IMR-90 (cell line): ENCODE results near the gene CENPP. TPM values are rescaled to one million over a fixed set of nuclear protein-coding genes. Genes with fewer than 3 reads are reported as not detected.

Source experiments
- ATAC-seq: fragments of 200-7000 bp; cut with Tn5 transposase; 2 replicates; pipeline ENCODE4 v1.9.1; 2020; ENCODE audit warnings: low read depth, mild to moderate bottlenecking, moderate library complexity
- BruUV-seq: library from RNA; stranded (reverse); fragments of 400-500 nt; replicated peaks from 2 replicates; lab custom pipeline; 2021; lab: Mats Ljungman, UMichigan
- CTCF ChIA-PET: fragments of 300-600 bp; formaldehyde crosslinking; extraction: SDS; loops from one replicate; lab custom pipeline; 2021; ENCODE audit warnings: antibody characterized with exemption; lab: Yijun Ruan, JAX
- POLR2A ChIA-PET: fragments of 300-600 bp; sonication (Branson Sonifier 250); formaldehyde crosslinking; loops from one replicate; lab custom pipeline; 2022; ENCODE audit warnings: antibody characterized with exemption; ENCODE audit not compliant: unreplicated experiment; lab: Charles Lee
- DNase-seq: peaks from one replicate; pipeline ENCODE4 v3.0.0; 2013
- H2AFZ ChIP-seq: replicated peaks from 2 replicates; pipeline ENCODE3; 2013; ENCODE audit warnings: low read length, mild to moderate bottlenecking; ENCODE audit not compliant: poor library complexity
- H2AK5ac ChIP-seq: 2 replicates; pipeline ENCODE4 v1.6.1; 2013; ENCODE audit warnings: low read depth, low read length, inconsistent platforms
- H2AK9ac ChIP-seq: replicated peaks from 2 replicates; pipeline ENCODE3; 2013; ENCODE audit warnings: mild to moderate bottlenecking, low read depth, low read length, moderate library complexity; ENCODE audit not compliant: poor library complexity
- H2BK120ac ChIP-seq: 2 replicates; pipeline ENCODE4 v1.6.1; 2013; ENCODE audit warnings: low read depth, low read length, inconsistent platforms
- H2BK15ac ChIP-seq: 3 replicates; pipeline ENCODE4 v1.6.1; 2013; ENCODE audit warnings: low read depth, low read length, inconsistent platforms
- H2BK20ac ChIP-seq: 2 replicates; pipeline ENCODE4 v1.6.1; 2013; ENCODE audit warnings: low read depth, mild to moderate bottlenecking, inconsistent platforms, low read length, moderate library complexity
- H2BK5ac ChIP-seq: 2 replicates; pipeline ENCODE4 v1.6.1; 2013; ENCODE audit warnings: mild to moderate bottlenecking, low read depth, low read length, inconsistent platforms; ENCODE audit not compliant: poor library complexity, severe bottlenecking
- H3K14ac ChIP-seq: replicated peaks from 2 replicates; pipeline ENCODE4 v1.6.1; 2013; ENCODE audit warnings: low read depth, low read length, inconsistent platforms
- H3K18ac ChIP-seq: 2 replicates; pipeline ENCODE4 v1.6.1; 2013; ENCODE audit warnings: low read depth, low read length, control low read depth
- H3K23ac ChIP-seq: 2 replicates; pipeline ENCODE4 v1.6.1; 2013; ENCODE audit warnings: low read depth, low read length, inconsistent platforms
- H3K27ac ChIP-seq: 2 replicates; pipeline ENCODE4 v1.5.1; 2013; ENCODE audit warnings: mild to moderate bottlenecking, control low read depth, low read length; ENCODE audit not compliant: insufficient read depth
- H3K27me3 ChIP-seq: 2 replicates; pipeline ENCODE4 v1.6.1; 2013; ENCODE audit warnings: low read length; ENCODE audit not compliant: control insufficient read depth, insufficient read depth
- H3K36me3 ChIP-seq: 2 replicates; pipeline ENCODE4 v1.6.1; 2013; ENCODE audit warnings: low read length, mixed read lengths; ENCODE audit not compliant: control insufficient read depth, insufficient read depth
- H3K4ac ChIP-seq: 2 replicates; pipeline ENCODE4 v1.6.1; 2013; ENCODE audit warnings: low read depth, low read length, inconsistent platforms
- H3K4me1 ChIP-seq: 2 replicates; pipeline ENCODE4 v1.6.1; 2013; ENCODE audit warnings: low read length, mixed read lengths; ENCODE audit not compliant: control insufficient read depth, insufficient read depth
- H3K4me2 ChIP-seq: 2 replicates; pipeline ENCODE4 v1.6.1; 2013; ENCODE audit warnings: low read depth, mild to moderate bottlenecking, control low read depth, low read length, moderate library complexity
- H3K4me3 ChIP-seq: 2 replicates; pipeline ENCODE4 v1.5.1; 2013; ENCODE audit warnings: low read depth, mild to moderate bottlenecking, control low read depth, low read length, moderate library complexity; ENCODE audit not compliant: insufficient read depth
- H3K56ac ChIP-seq: 2 replicates; pipeline ENCODE4 v1.6.1; 2013; ENCODE audit warnings: low read length, inconsistent platforms; ENCODE audit not compliant: insufficient read depth; ENCODE audit errors: extremely low read depth
- H3K79me1 ChIP-seq, 2 experiments: 2 replicates each; pipeline ENCODE4 v1.6.1; 2013; ENCODE audit warnings: low read length in 2 of 2, inconsistent platforms in 1 of 2, low read depth in 1 of 2
- H3K9ac ChIP-seq: 2 replicates; pipeline ENCODE4 v1.6.1; 2013; ENCODE audit warnings: low read depth, low read length, control low read depth
- H3K9me1 ChIP-seq: 2 replicates; pipeline ENCODE4 v1.6.1; 2013; ENCODE audit warnings: low read length, inconsistent platforms; ENCODE audit not compliant: insufficient read depth
- H3K9me3 ChIP-seq: 2 replicates; pipeline ENCODE4 v1.6.1; 2013; ENCODE audit warnings: low read length; ENCODE audit not compliant: control insufficient read depth, insufficient read depth
- H4K20me1 ChIP-seq: 2 replicates; pipeline ENCODE4 v1.6.1; 2013; ENCODE audit warnings: low read length, inconsistent platforms; ENCODE audit not compliant: insufficient read depth
- H4K5ac ChIP-seq: 2 replicates; pipeline ENCODE4 v1.6.1; 2013; ENCODE audit warnings: mild to moderate bottlenecking, low read depth, low read length, control low read depth
- H4K8ac ChIP-seq, 2 experiments: 2 replicates each; pipeline ENCODE4 v1.6.1; 2013; ENCODE audit warnings: low read depth in 2 of 2, low read length in 2 of 2, control low read depth in 1 of 2, inconsistent platforms in 1 of 2
- H4K91ac ChIP-seq: 2 replicates; pipeline ENCODE4 v1.6.1; 2013; ENCODE audit warnings: low read depth, low read length, inconsistent platforms; ENCODE audit not compliant: insufficient read depth
- BHLHE40 ChIP-seq: fragments of 150-350 bp; IDR thresholded peaks from 2 replicates; pipeline ENCODE4 v1.6.1; 2016; ENCODE audit warnings: mild to moderate bottlenecking, low read depth, low read length
- CHD1 ChIP-seq: IDR thresholded peaks from 2 replicates; pipeline ENCODE4 v1.6.1; 2012; ENCODE audit warnings: low read depth, low read length, improper control_type of control experiment
- FOS ChIP-seq: fragments of 150-350 bp; IDR thresholded peaks from 2 replicates; pipeline ENCODE4 v1.6.1; 2016; ENCODE audit warnings: low read depth, low read length
- MAZ ChIP-seq: IDR thresholded peaks from 2 replicates; pipeline ENCODE4 v1.6.1; 2012; ENCODE audit warnings: low read depth, mild to moderate bottlenecking, low read length, improper control_type of control experiment, moderate library complexity, borderline replicate concordance
- MXI1 ChIP-seq: IDR thresholded peaks from 2 replicates; pipeline ENCODE4 v1.6.1; 2012; ENCODE audit warnings: low read depth, mild to moderate bottlenecking, low read length, moderate library complexity, borderline replicate concordance
- NFE2L2 ChIP-seq: fragments of 150-350 bp; IDR thresholded peaks from 2 replicates; pipeline ENCODE4 v1.6.1; 2016; ENCODE audit warnings: low read depth, mild to moderate bottlenecking, low read length
- POLR2A ChIP-seq: IDR thresholded peaks from 2 replicates; pipeline ENCODE4 v1.6.1; 2012; ENCODE audit warnings: mild to moderate bottlenecking, low read depth, low read length
- RAD21 ChIP-seq: IDR thresholded peaks from 2 replicates; pipeline ENCODE4 v1.6.1; 2012; ENCODE audit warnings: low read length, improper control_type of control experiment
- RCOR1 ChIP-seq: IDR thresholded peaks from 2 replicates; pipeline ENCODE4 v1.6.1; 2012; ENCODE audit warnings: mild to moderate bottlenecking, low read length, improper control_type of control experiment; ENCODE audit not compliant: insufficient replicate concordance
- RFX5 ChIP-seq: IDR thresholded peaks from 2 replicates; pipeline ENCODE4 v1.8.0; 2012; ENCODE audit warnings: low read depth, mild to moderate bottlenecking, low read length, moderate library complexity
- SMC3 ChIP-seq: fragments of 150-350 bp; IDR thresholded peaks from 2 replicates; pipeline ENCODE4 v1.6.1; 2016; ENCODE audit warnings: low read depth, mild to moderate bottlenecking, antibody characterized with exemption, low read length, moderate library complexity
- WGBS, 2 experiments: methylation state at CpG; one replicate each; pipeline versions ENCODE4 v1.1.5 to v1.1.7; 2013; ENCODE audit warnings: missing lambda C conversion rate in 2 of 2; ENCODE audit not compliant: insufficient read length in 1 of 2; ENCODE audit errors: extremely low coverage in 2 of 2; 5-methylcytosine and 5-hydroxymethylcytosine counted together
- dilution Hi-C: fragments of 300-500 bp; cut with HindIII; formaldehyde crosslinking; loops from one replicate; pipeline ENCODE4 v1.14.3; 2018; ENCODE audit warnings: low sequenced_read_pairs; ENCODE audit not compliant: unreplicated experiment
- in situ Hi-C: fragments of 300-500 bp; cut with MboI; formaldehyde crosslinking; loops from 3 replicates; pipeline ENCODE4 v1.14.3; 2019; ENCODE audit warnings: low sequenced_read_pairs, inconsistent platforms, mixed read lengths
- intact Hi-C: fragments of 100-400 bp; cut with micrococcal nuclease; formaldehyde crosslinking; loops from 2 replicates; pipeline ENCODE4 v1.10.0; 2022
- polyA plus RNA-seq, 3 experiments: library from polyadenylated mRNA; depleted of rRNA; stranded (reverse); fragments of >200 nt; gene quantifications; 2 replicates each; pipeline ENCODE4 v1.2.3, GENCODE V29; 2012; ENCODE audit warnings: low replicate concordance in 1 of 3
- total RNA-seq: library from RNA; depleted of rRNA; stranded (reverse); fragments of >200 nt; gene quantifications from 2 replicates; pipeline ENCODE4 v1.2.3, GENCODE V29; 2012
- TF ChIP-seq, protein P1 (sequence below): conservative IDR thresholded peaks from 2 replicates; pipeline ENCODE4 v1.5.1; 2012; ENCODE audit warnings: mild to moderate bottlenecking, low read depth, low read length, improper control_type of control experiment
- TF ChIP-seq, protein P2 (sequence below): fragments of 150-350 bp; IDR thresholded peaks from 2 replicates; pipeline ENCODE4 v1.6.1; 2017; ENCODE audit warnings: mild to moderate bottlenecking, antibody characterized with exemption, low read length, low read depth

The CENPP gene
- total and polyA plus RNA-seq, 2 of the 4 experiments (the other 2 are of a cell fraction) = 1.4 to 2.0 TPM

DNA sequence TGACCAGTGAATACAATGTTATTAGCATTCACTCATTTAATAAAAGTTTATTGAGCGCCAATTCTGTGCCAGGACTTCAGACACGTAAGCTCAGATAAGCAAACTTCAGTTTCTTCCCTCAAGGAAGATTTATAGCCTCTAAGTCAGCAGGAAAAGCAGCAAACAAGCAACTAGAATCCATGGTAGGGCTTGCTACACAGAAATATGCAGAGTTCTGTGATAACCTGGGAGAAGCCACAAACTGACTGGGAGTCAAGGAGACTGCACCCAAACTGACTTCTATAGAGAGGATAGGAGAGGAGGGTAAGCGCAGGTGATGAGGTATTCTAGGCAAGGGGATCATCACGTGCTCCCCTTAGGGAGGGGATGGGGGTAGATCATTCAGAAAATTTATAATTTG, 80.1 kb downstream of the CENPP start (continued):
- TF ChIP-seq, protein P1, sequence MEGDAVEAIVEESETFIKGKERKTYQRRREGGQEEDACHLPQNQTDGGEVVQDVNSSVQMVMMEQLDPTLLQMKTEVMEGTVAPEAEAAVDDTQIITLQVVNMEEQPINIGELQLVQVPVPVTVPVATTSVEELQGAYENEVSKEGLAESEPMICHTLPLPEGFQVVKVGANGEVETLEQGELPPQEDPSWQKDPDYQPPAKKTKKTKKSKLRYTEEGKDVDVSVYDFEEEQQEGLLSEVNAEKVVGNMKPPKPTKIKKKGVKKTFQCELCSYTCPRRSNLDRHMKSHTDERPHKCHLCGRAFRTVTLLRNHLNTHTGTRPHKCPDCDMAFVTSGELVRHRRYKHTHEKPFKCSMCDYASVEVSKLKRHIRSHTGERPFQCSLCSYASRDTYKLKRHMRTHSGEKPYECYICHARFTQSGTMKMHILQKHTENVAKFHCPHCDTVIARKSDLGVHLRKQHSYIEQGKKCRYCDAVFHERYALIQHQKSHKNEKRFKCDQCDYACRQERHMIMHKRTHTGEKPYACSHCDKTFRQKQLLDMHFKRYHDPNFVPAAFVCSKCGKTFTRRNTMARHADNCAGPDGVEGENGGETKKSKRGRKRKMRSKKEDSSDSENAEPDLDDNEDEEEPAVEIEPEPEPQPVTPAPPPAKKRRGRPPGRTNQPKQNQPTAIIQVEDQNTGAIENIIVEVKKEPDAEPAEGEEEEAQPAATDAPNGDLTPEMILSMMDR = no peak

DNA sequence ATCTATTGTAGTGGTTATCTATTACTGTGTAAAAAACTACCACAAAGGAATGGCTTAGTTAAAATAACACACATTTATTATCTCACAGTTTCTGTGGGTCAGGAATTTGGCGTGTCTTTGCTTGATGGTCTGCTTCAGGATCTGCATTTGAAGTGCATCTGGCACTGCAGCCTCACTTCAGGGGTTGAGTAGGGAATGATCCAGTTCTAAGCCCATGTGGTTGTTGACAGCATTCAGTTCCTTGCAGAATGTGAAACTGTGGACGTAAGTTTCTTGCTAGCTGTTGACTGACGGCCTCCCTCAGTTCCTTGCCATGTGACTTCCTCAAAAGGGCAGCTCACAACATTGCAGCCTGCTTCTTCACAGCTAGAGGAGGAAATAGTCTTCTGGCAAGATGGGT, 80.7 kb downstream of the CENPP start:
- no CpG with 5 or more reads among the region's 3 CpGs for WGBS, 2 experiments
- TF ChIP-seq, protein P2, sequence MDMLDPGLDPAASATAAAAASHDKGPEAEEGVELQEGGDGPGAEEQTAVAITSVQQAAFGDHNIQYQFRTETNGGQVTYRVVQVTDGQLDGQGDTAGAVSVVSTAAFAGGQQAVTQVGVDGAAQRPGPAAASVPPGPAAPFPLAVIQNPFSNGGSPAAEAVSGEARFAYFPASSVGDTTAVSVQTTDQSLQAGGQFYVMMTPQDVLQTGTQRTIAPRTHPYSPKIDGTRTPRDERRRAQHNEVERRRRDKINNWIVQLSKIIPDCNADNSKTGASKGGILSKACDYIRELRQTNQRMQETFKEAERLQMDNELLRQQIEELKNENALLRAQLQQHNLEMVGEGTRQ = no peak
- TF ChIP-seq RAD21 (no peak), FOS (no peak), MXI1 (no peak), NFE2L2 (no peak), MAZ (no peak), POLR2A (no peak), SMC3 (no peak), RFX5 (no peak), RCOR1 (no peak), CHD1 (no peak), BHLHE40 (no peak)
- TF ChIP-seq, protein P1 = no peak

More for the DNA sequence above, 80.7 kb downstream of the CENPP start:
- H4K5ac ChIP-seq = peak overlapping the region; percentile 1; the same call in 1 of the 2 replicates
- H3K79me1 ChIP-seq = 0 out of 4 replicates have a peak, but pooled peaks cover 0 to 4% of the 10 kb centered on the region in 2 experiments
- peak overlapping the region in 1 of 2 experiments; percentile 38; a peak in 1 of 4 replicates for H4K8ac ChIP-seq
- intact Hi-C loops = no loop called here
- H3K9ac ChIP-seq = no peak overlapping the region
- H2AFZ ChIP-seq = no peak overlapping the region
- H3K27ac ChIP-seq = no peak overlapping the region
- POLR2A ChIA-PET = no interaction called here
- H3K9me3 ChIP-seq = no peaks in the 10 kb centered on the region
- peaks cover 8% of the 10 kb centered on the region; the same call in 1 of the 2 replicates for H3K9me1 ChIP-seq
- no peak overlapping the region for H2BK120ac ChIP-seq
- no peak overlapping the region for H3K4me3 ChIP-seq
- H3K23ac ChIP-seq = no peak overlapping the region
- H3K4me2 ChIP-seq = no peak overlapping the region
- H3K4me1 ChIP-seq = peaks cover 8% of the 10 kb centered on the region; the same call in 1 of the 2 replicates
- H2BK5ac ChIP-seq = no peak overlapping the region
- H2BK20ac ChIP-seq = no peak overlapping the region
- BruUV-seq = no TSS peak
- no peak overlapping the region; the same call in 1 of the 2 replicates for H3K18ac ChIP-seq
- H2AK5ac ChIP-seq = peak overlapping the region; percentile 33; the same call in 1 of the 2 replicates
- no peaks in the 10 kb centered on the region for H3K27me3 ChIP-seq
- in situ Hi-C loops = no loop called here
- no peaks in the 10 kb centered on the region for H3K36me3 ChIP-seq
- no peak overlapping the region for H4K91ac ChIP-seq
- H3K56ac ChIP-seq = no peak overlapping the region
- H3K14ac ChIP-seq = peak overlapping the region; percentile 51; the same call in 1 of the 2 replicates
- CTCF ChIA-PET = no interaction called here
- H4K20me1 ChIP-seq = no peaks in the 10 kb centered on the region
- ATAC-seq = no peak
- no peak for DNase-seq
- no peak overlapping the region for H3K4ac ChIP-seq
- H2BK15ac ChIP-seq = no peak overlapping the region
- no peak overlapping the region for H2AK9ac ChIP-seq
- dilution Hi-C loops = no loop called here
